ENCODE data around the gene CYP46A1. TPM values are rescaled to one million over a fixed set of nuclear protein-coding genes. Genes with fewer than 3 reads are reported as not detected.
"Not testable (repeated sequence)": the region's sequence is repeated elsewhere in the genome, so short reads cannot be mapped to it uniquely, and the experiment has no call there.

The CYP46A1 gene
- polyA plus RNA-seq, 1 donor: 1.5 TPM

GRCh38 chr14:99656171-99656570, 27.9 kb upstream of the CYP46A1 start:
- no peak for DNase-seq
- peaks cover 52% of the 10 kb centered on the region for H3K27me3 ChIP-seq (ENCODE audit: control insufficient read depth, insufficient read depth, low read length)
- no peak overlapping the region for H3K27ac ChIP-seq (ENCODE audit: low read length)
- no peaks in the 10 kb centered on the region for H3K9me3 ChIP-seq (ENCODE audit: control insufficient read depth, low read depth, low read length)
- 90% methylated on average over 2 of the region's 5 CpGs for WGBS (ENCODE audit: insufficient coverage, low lambda C conversion rate)
- peaks cover 3% of the 10 kb centered on the region for H3K4me1 ChIP-seq (ENCODE audit: control insufficient read depth, insufficient read depth, low read length)
- H3K4me3 ChIP-seq (ENCODE audit: low read length): no peak overlapping the region
- H3K36me3 ChIP-seq (ENCODE audit: control insufficient read depth, insufficient read depth, low read length): no peaks in the 10 kb centered on the region

DNA sequence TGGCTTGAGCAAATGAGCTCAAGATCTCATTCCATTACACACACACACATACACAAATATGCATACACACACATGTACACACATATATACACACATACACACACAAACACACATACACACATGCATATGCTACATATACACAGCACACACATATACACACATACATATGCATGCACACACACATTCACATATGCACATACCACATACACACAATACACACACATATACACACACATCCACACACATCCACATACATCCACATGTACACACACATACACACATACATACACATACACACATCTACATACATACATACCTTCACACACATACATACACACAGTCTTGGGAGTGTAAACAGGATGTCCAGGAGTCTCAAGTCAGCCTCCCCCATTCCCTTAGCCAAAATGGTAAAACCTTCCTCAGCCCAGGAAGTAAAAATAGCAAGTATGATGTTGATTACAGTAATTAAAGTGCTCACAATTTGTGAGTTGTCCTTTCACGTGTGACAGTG, 26.4 kb upstream of the CYP46A1 start:
- H3K36me3 ChIP-seq (ENCODE audit: control insufficient read depth, insufficient read depth, low read length): no peaks in the 10 kb centered on the region
- H3K9me3 ChIP-seq (ENCODE audit: control insufficient read depth, low read depth, low read length): no peaks in the 10 kb centered on the region
- H3K4me1 ChIP-seq (ENCODE audit: control insufficient read depth, insufficient read depth, low read length): peaks cover 3% of the 10 kb centered on the region
- peaks cover 57% of the 10 kb centered on the region for H3K27me3 ChIP-seq (ENCODE audit: control insufficient read depth, insufficient read depth, low read length)
- DNase-seq: peak in 1 of 2 donors; percentile 20
- no peak overlapping the region for H3K27ac ChIP-seq (ENCODE audit: low read length)
- no CpG with 5 or more reads among the region's 1 CpG for WGBS (ENCODE audit: insufficient coverage, low lambda C conversion rate)
- H3K4me3 ChIP-seq (ENCODE audit: low read length): no peak overlapping the region

- H3K36me3 ChIP-seq (ENCODE audit: control insufficient read depth, insufficient read depth, low read length): no peaks in the 10 kb centered on the region
- H3K27ac ChIP-seq (ENCODE audit: low read length): no peak overlapping the region
- no peak for DNase-seq
- H3K4me3 ChIP-seq (ENCODE audit: low read length): no peak overlapping the region
- H3K27me3 ChIP-seq (ENCODE audit: control insufficient read depth, insufficient read depth, low read length): peaks cover 60% of the 10 kb centered on the region
- peaks cover 3% of the 10 kb centered on the region for H3K4me1 ChIP-seq (ENCODE audit: control insufficient read depth, insufficient read depth, low read length)
- H3K9me3 ChIP-seq (ENCODE audit: control insufficient read depth, low read depth, low read length): no peaks in the 10 kb centered on the region
- WGBS (ENCODE audit: insufficient coverage, low lambda C conversion rate): 39% methylated on average over 3 of the region's 15 CpGs
Measured at GRCh38 chr14:99658218-99658845, 25.8 kb upstream of the CYP46A1 start.

GRCh38 chr14:99659333-99659741, 24.8 kb upstream of the CYP46A1 start:
- peaks cover 60% of the 10 kb centered on the region for H3K27me3 ChIP-seq (ENCODE audit: control insufficient read depth, insufficient read depth, low read length)
- peaks cover 3% of the 10 kb centered on the region for H3K4me1 ChIP-seq (ENCODE audit: control insufficient read depth, insufficient read depth, low read length)
- peak in 1 of 2 donors; percentile 21 for DNase-seq
- no peaks in the 10 kb centered on the region for H3K36me3 ChIP-seq (ENCODE audit: control insufficient read depth, insufficient read depth, low read length)
- no peak overlapping the region for H3K27ac ChIP-seq (ENCODE audit: low read length)
- no peak overlapping the region for H3K4me3 ChIP-seq (ENCODE audit: low read length)
- no CpG with 5 or more reads among the region's 58 CpGs for WGBS (ENCODE audit: insufficient coverage, low lambda C conversion rate)
- no peaks in the 10 kb centered on the region for H3K9me3 ChIP-seq (ENCODE audit: control insufficient read depth, low read depth, low read length)

- Histone ChIP-seq H3K27ac (ENCODE audit: low read length) (no peak overlapping the region), H3K36me3 (ENCODE audit: control insufficient read depth, insufficient read depth, low read length) (no peaks in the 10 kb centered on the region), H3K4me3 (ENCODE audit: low read length) (no peak overlapping the region), H3K4me1 (ENCODE audit: control insufficient read depth, insufficient read depth, low read length) (peaks cover 3% of the 10 kb centered on the region), H3K27me3 (ENCODE audit: control insufficient read depth, insufficient read depth, low read length) (peaks cover 60% of the 10 kb centered on the region), H3K9me3 (ENCODE audit: control insufficient read depth, low read depth, low read length) (no peaks in the 10 kb centered on the region)
- no CpG with 5 or more reads among the region's 37 CpGs for WGBS (ENCODE audit: insufficient coverage, low lambda C conversion rate)
- no peak for DNase-seq
Measured at GRCh38 chr14:99660006-99660566, 24.0 kb upstream of the CYP46A1 start.

DNA sequence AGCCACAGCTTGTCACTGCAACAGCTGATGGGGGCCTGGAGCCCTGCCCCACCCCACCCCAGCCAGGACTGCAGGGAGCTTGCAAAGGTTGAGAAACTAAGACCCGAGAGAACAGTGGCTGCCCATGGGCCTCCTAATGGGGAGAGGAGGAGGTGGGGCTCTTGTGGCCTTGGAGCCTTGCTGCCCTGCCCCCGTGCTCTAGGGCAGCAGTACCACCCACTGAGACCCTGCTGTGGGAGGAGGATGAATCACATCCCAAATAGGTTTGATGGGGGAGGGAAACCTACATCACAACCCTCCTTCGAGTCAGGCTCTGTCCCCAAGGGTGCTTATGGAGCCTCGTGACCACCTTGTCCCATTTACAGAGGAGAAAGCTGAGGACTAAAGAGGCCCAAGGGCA, 23.3 kb upstream of the CYP46A1 start:
- peaks cover 56% of the 10 kb centered on the region for H3K27me3 ChIP-seq (ENCODE audit: control insufficient read depth, insufficient read depth, low read length)
- WGBS (ENCODE audit: insufficient coverage, low lambda C conversion rate): no CpG with 5 or more reads among the region's 4 CpGs
- no peaks in the 10 kb centered on the region for H3K9me3 ChIP-seq (ENCODE audit: control insufficient read depth, low read depth, low read length)
- H3K4me3 ChIP-seq (ENCODE audit: low read length): no peak overlapping the region
- H3K4me1 ChIP-seq (ENCODE audit: control insufficient read depth, insufficient read depth, low read length): peaks cover 3% of the 10 kb centered on the region
- DNase-seq: no peak
- H3K36me3 ChIP-seq (ENCODE audit: control insufficient read depth, insufficient read depth, low read length): no peaks in the 10 kb centered on the region
- no peak overlapping the region for H3K27ac ChIP-seq (ENCODE audit: low read length)

GRCh38 chr14:99661206-99661605, 22.9 kb upstream of the CYP46A1 start:
- not testable (repeated sequence) for H3K27ac ChIP-seq (ENCODE audit: low read length); H3K9me3 ChIP-seq (ENCODE audit: control insufficient read depth, low read depth, low read length); H3K36me3 ChIP-seq (ENCODE audit: control insufficient read depth, insufficient read depth, low read length); H3K4me3 ChIP-seq (ENCODE audit: low read length); DNase-seq; H3K4me1 ChIP-seq (ENCODE audit: control insufficient read depth, insufficient read depth, low read length)
- H3K27me3 ChIP-seq (ENCODE audit: control insufficient read depth, insufficient read depth, low read length): peaks cover 52% of the 10 kb centered on the region

- no peak overlapping the region for H3K4me3 ChIP-seq (ENCODE audit: low read length)
- H3K4me1 ChIP-seq (ENCODE audit: control insufficient read depth, insufficient read depth, low read length): peaks cover 3% of the 10 kb centered on the region
- no peaks in the 10 kb centered on the region for H3K36me3 ChIP-seq (ENCODE audit: control insufficient read depth, insufficient read depth, low read length)
- no peak for DNase-seq
- H3K27me3 ChIP-seq (ENCODE audit: control insufficient read depth, insufficient read depth, low read length): peaks cover 40% of the 10 kb centered on the region
- 100% methylated on average over 1 of the region's 10 CpGs for WGBS (ENCODE audit: insufficient coverage, low lambda C conversion rate)
- H3K9me3 ChIP-seq (ENCODE audit: control insufficient read depth, low read depth, low read length): no peaks in the 10 kb centered on the region
- H3K27ac ChIP-seq (ENCODE audit: low read length): no peak overlapping the region
Measured at GRCh38 chr14:99662846-99663245, 21.3 kb upstream of the CYP46A1 start.

DNA sequence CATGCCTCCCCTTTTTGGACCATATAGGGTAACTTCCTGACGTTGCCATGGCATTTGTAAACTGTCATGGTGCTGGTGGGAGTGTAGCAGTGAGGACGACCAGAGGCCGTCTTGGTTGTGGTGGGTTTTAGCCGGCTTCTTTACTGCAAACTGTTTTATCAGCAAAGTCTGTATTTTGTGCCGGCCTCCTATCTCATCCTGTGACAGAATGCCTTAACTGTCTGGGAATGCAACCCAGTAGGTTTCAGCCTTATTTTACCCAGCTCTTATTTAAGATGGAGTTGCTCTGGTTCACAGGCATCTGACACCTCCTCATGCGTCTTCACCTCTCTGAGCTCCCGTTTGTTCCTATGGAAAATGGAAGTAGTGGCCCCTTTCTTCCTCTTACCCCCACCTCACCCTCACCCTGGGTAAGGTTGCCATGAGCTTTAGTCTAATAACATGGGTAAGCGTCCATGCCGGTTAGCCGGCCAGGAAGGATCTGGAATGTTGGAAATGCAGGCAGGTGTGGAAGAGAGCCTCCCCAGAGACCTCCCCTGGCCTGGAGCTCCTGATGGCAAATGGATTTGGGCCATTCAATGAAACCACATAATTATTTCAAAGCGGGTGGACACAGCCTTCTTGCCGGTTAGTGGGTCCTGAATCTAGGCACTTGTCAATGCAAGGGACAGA, 20.6 kb upstream of the CYP46A1 start:
- Histone ChIP-seq H3K4me3 (ENCODE audit: low read length) (no peak overlapping the region), H3K27ac (ENCODE audit: low read length) (no peak overlapping the region), H3K9me3 (ENCODE audit: control insufficient read depth, low read depth, low read length) (no peaks in the 10 kb centered on the region), H3K36me3 (ENCODE audit: control insufficient read depth, insufficient read depth, low read length) (no peaks in the 10 kb centered on the region), H3K4me1 (ENCODE audit: control insufficient read depth, insufficient read depth, low read length) (peaks cover 3% of the 10 kb centered on the region), H3K27me3 (ENCODE audit: control insufficient read depth, insufficient read depth, low read length) (peaks cover 34% of the 10 kb centered on the region)
- WGBS (ENCODE audit: insufficient coverage, low lambda C conversion rate): 100% methylated on average over 1 of the region's 12 CpGs
- DNase-seq: no peak

- H3K4me1 ChIP-seq (ENCODE audit: control insufficient read depth, insufficient read depth, low read length): peaks cover 3% of the 10 kb centered on the region
- WGBS (ENCODE audit: insufficient coverage, low lambda C conversion rate): no CpG with 5 or more reads among the region's 8 CpGs
- H3K27ac ChIP-seq (ENCODE audit: low read length): no peak overlapping the region
- peaks cover 26% of the 10 kb centered on the region for H3K27me3 ChIP-seq (ENCODE audit: control insufficient read depth, insufficient read depth, low read length)
- DNase-seq: no peak
- H3K4me3 ChIP-seq (ENCODE audit: low read length): no peak overlapping the region
- no peaks in the 10 kb centered on the region for H3K36me3 ChIP-seq (ENCODE audit: control insufficient read depth, insufficient read depth, low read length)
- H3K9me3 ChIP-seq (ENCODE audit: control insufficient read depth, low read depth, low read length): no peaks in the 10 kb centered on the region
Measured at GRCh38 chr14:99664058-99664936, 19.8 kb upstream of the CYP46A1 start.
